ENCODE data around the gene ERG28.

GRCh38 chr14:75627406-75627805, 33.3 kb downstream of the ERG28 start:
- TF ChIP-seq POLR2A (IDR thresholded peaks at IDR 0.05; ENCODE audit: low read depth, low read length) (no peak), NR2C2 (IDR thresholded peaks at IDR 0.05; ENCODE audit: borderline replicate concordance, control insufficient read depth, insufficient read length, low read depth) (no peak), IKZF1 (conservative IDR thresholded peaks at IDR 0.05) (no peak), PAX8 (IDR thresholded peaks at IDR 0.05) (no peak)

Measured in GM12878 (cell line).